Measurements from ENCODE around the gene AK3.

The AK3 gene

GRCh38 chr9:4706971-4707622 lies 33.9 kb downstream of the AK3 start:
- no peak for DNase-seq (ENCODE audit: low read depth in 2 of 3, low spot score in 2 of 3)

- DNase-seq (ENCODE audit: low read depth in 2 of 3, low spot score in 2 of 3), result no peak
Observed at GRCh38 chr9:4706021-4706420, 35.0 kb downstream of the AK3 start.

GRCh38 chr9:4704129-4704528 lies 36.9 kb downstream of the AK3 start:
- no peak for DNase-seq (ENCODE audit: low read depth in 2 of 3, low spot score in 2 of 3)

GRCh38 chr9:4701526-4701925 lies 39.5 kb downstream of the AK3 start:
- no peak for DNase-seq (ENCODE audit: low read depth in 2 of 3, low spot score in 2 of 3)

GRCh38 chr9:4700932-4701331 lies 40.1 kb downstream of the AK3 start:
- no peak for DNase-seq (ENCODE audit: low read depth in 2 of 3, low spot score in 2 of 3)

GRCh38 chr9:4700091-4700490 lies 40.9 kb downstream of the AK3 start:
- DNase-seq (ENCODE audit: low read depth in 2 of 3, low spot score in 2 of 3), result no peak

- no peak for DNase-seq (ENCODE audit: low read depth in 2 of 3, low spot score in 2 of 3)
Observed at GRCh38 chr9:4691795-4692194, 49.2 kb downstream of the AK3 start.

- no peak for DNase-seq (ENCODE audit: low read depth in 2 of 3, low spot score in 2 of 3)
Observed at GRCh38 chr9:4690144-4690543, 50.9 kb downstream of the AK3 start.

GRCh38 chr9:4689687-4690104 lies 51.3 kb downstream of the AK3 start:
- no peak for DNase-seq (ENCODE audit: low read depth in 2 of 3, low spot score in 2 of 3)

- DNase-seq (ENCODE audit: low read depth in 2 of 3, low spot score in 2 of 3), result no peak
Observed at GRCh38 chr9:4689021-4689420, 52.0 kb downstream of the AK3 start.

- DNase-seq (ENCODE audit: low read depth in 2 of 3, low spot score in 2 of 3), result no peak
Observed at GRCh38 chr9:4686584-4686983, 54.4 kb downstream of the AK3 start.

- no peak for DNase-seq (ENCODE audit: low read depth in 2 of 3, low spot score in 2 of 3)
Observed at GRCh38 chr9:4686112-4686511, 54.9 kb downstream of the AK3 start.

- no peak for DNase-seq (ENCODE audit: low read depth in 2 of 3, low spot score in 2 of 3)
Observed at GRCh38 chr9:4684820-4685219, 56.2 kb downstream of the AK3 start.

GRCh38 chr9:4680750-4681149 lies 60.3 kb downstream of the AK3 start:
- DNase-seq (ENCODE audit: low read depth in 2 of 3, low spot score in 2 of 3), result no peak

- DNase-seq (ENCODE audit: low read depth in 2 of 3, low spot score in 2 of 3), result no peak
Observed at GRCh38 chr9:4680173-4680525, 60.9 kb downstream of the AK3 start.

- peak; percentile 97 to 98 (median 98) for DNase-seq (ENCODE audit: low read depth in 2 of 3, low spot score in 2 of 3)
Observed at GRCh38 chr9:4679268-4680172, 61.5 kb downstream of the AK3 start, which contains the start of gene CDC37L1. TSS of gene CDC37L1 (plus strand) at chr9:4679569. CDS start at chr9:4679768, 199 bp downstream.

GRCh38 chr9:4678679-4679267 lies 62.2 kb downstream of the AK3 start:
- DNase-seq (ENCODE audit: low read depth in 2 of 3, low spot score in 2 of 3), result no peak

- DNase-seq (ENCODE audit: low read depth in 2 of 3, low spot score in 2 of 3), result no peak
Observed at GRCh38 chr9:4677392-4677791, 63.6 kb downstream of the AK3 start.

GRCh38 chr9:4674783-4675182 lies 66.2 kb downstream of the AK3 start:
- DNase-seq (ENCODE audit: low read depth in 2 of 3, low spot score in 2 of 3), result no peak

GRCh38 chr9:4671737-4672136 lies 69.3 kb downstream of the AK3 start:
- DNase-seq (ENCODE audit: low read depth in 2 of 3, low spot score in 2 of 3), result no peak

- DNase-seq (ENCODE audit: low read depth in 2 of 3, low spot score in 2 of 3), result no peak
Observed at GRCh38 chr9:4670591-4670990, 70.4 kb downstream of the AK3 start.

GRCh38 chr9:4669890-4670289 lies 71.1 kb downstream of the AK3 start:
- DNase-seq (ENCODE audit: low read depth in 2 of 3, low spot score in 2 of 3), result no peak

All from activated CD8-positive, alpha-beta memory T cell treated with anti-CD3 and anti-CD28 coated beads for 48 hours (primary cell).